ENCODE data around the gene NEURL2.
"Not testable (repeated sequence)": the region's sequence is repeated elsewhere in the genome, so short reads cannot be mapped to it uniquely, and the experiment has no call there.

The NEURL2 gene

GRCh38 chr20:45904583-45905504, 13.8 kb upstream of the NEURL2 start:
- Histone ChIP-seq H3K27me3 (ENCODE audit: insufficient read depth, low read length) (no peaks in the 10 kb centered on the region), H3K36me3 (ENCODE audit: insufficient read depth, low read depth, low read length) (peaks cover 89% of the 10 kb centered on the region), H3K9ac (ENCODE audit: low read depth, low read length) (no peak overlapping the region), H3K27ac (ENCODE audit: low read length) (no peak overlapping the region), H3K4me3 (ENCODE audit: low read length) (no peak overlapping the region), H3K4me1 (ENCODE audit: insufficient read depth, low read length) (no peaks in the 10 kb centered on the region), H3K9me3 (ENCODE audit: insufficient read depth, low read depth, low read length) (no peaks in the 10 kb centered on the region)

- peaks cover 88% of the 10 kb centered on the region for H3K36me3 ChIP-seq (ENCODE audit: insufficient read depth, low read depth, low read length)
- H3K27me3 ChIP-seq (ENCODE audit: insufficient read depth, low read length): no peaks in the 10 kb centered on the region
- H3K27ac ChIP-seq (ENCODE audit: low read length): no peak overlapping the region
- H3K9me3 ChIP-seq (ENCODE audit: insufficient read depth, low read depth, low read length): no peaks in the 10 kb centered on the region
- H3K4me3 ChIP-seq (ENCODE audit: low read length): no peak overlapping the region
- no peak overlapping the region for H3K9ac ChIP-seq (ENCODE audit: low read depth, low read length)
- H3K4me1 ChIP-seq (ENCODE audit: insufficient read depth, low read length): no peaks in the 10 kb centered on the region
Observed at GRCh38 chr20:45902199-45902701, 11.2 kb upstream of the NEURL2 start.

GRCh38 chr20:45901332-45901731, 10.3 kb upstream of the NEURL2 start:
- H3K9ac ChIP-seq (ENCODE audit: low read depth, low read length); H3K9me3 ChIP-seq (ENCODE audit: insufficient read depth, low read depth, low read length); H3K4me1 ChIP-seq (ENCODE audit: insufficient read depth, low read length); H3K4me3 ChIP-seq (ENCODE audit: low read length); H3K27me3 ChIP-seq (ENCODE audit: insufficient read depth, low read length); H3K27ac ChIP-seq (ENCODE audit: low read length): not testable (repeated sequence)
- peaks cover 90% of the 10 kb centered on the region for H3K36me3 ChIP-seq (ENCODE audit: insufficient read depth, low read depth, low read length)

- H3K36me3 ChIP-seq (ENCODE audit: insufficient read depth, low read depth, low read length): peaks cover 80% of the 10 kb centered on the region
- no peak overlapping the region for H3K4me3 ChIP-seq (ENCODE audit: low read length)
- H3K27me3 ChIP-seq (ENCODE audit: insufficient read depth, low read length): no peaks in the 10 kb centered on the region
- no peak overlapping the region for H3K9ac ChIP-seq (ENCODE audit: low read depth, low read length)
- H3K27ac ChIP-seq (ENCODE audit: low read length): no peak overlapping the region
- H3K9me3 ChIP-seq (ENCODE audit: insufficient read depth, low read depth, low read length): no peaks in the 10 kb centered on the region
- no peaks in the 10 kb centered on the region for H3K4me1 ChIP-seq (ENCODE audit: insufficient read depth, low read length)
Observed at GRCh38 chr20:45899046-45899835, 8.2 kb upstream of the NEURL2 start.

GRCh38 chr20:45898285-45898684, 7.3 kb upstream of the NEURL2 start:
- Histone ChIP-seq H3K9ac (ENCODE audit: low read depth, low read length) (no peak overlapping the region), H3K4me1 (ENCODE audit: insufficient read depth, low read length) (no peaks in the 10 kb centered on the region), H3K27me3 (ENCODE audit: insufficient read depth, low read length) (no peaks in the 10 kb centered on the region), H3K36me3 (ENCODE audit: insufficient read depth, low read depth, low read length) (peaks cover 77% of the 10 kb centered on the region), H3K27ac (ENCODE audit: low read length) (no peak overlapping the region), H3K9me3 (ENCODE audit: insufficient read depth, low read depth, low read length) (no peaks in the 10 kb centered on the region), H3K4me3 (ENCODE audit: low read length) (no peak overlapping the region)

GRCh38 chr20:45897692-45898091, 6.7 kb upstream of the NEURL2 start:
- Histone ChIP-seq H3K9ac (ENCODE audit: low read depth, low read length) (no peak overlapping the region), H3K9me3 (ENCODE audit: insufficient read depth, low read depth, low read length) (no peaks in the 10 kb centered on the region), H3K27me3 (ENCODE audit: insufficient read depth, low read length) (no peaks in the 10 kb centered on the region), H3K36me3 (ENCODE audit: insufficient read depth, low read depth, low read length) (peaks cover 76% of the 10 kb centered on the region), H3K27ac (ENCODE audit: low read length) (no peak overlapping the region), H3K4me1 (ENCODE audit: insufficient read depth, low read length) (no peaks in the 10 kb centered on the region), H3K4me3 (ENCODE audit: low read length) (no peak overlapping the region)

- no peaks in the 10 kb centered on the region for H3K9me3 ChIP-seq (ENCODE audit: insufficient read depth, low read depth, low read length)
- no peaks in the 10 kb centered on the region for H3K4me1 ChIP-seq (ENCODE audit: insufficient read depth, low read length)
- no peaks in the 10 kb centered on the region for H3K27me3 ChIP-seq (ENCODE audit: insufficient read depth, low read length)
- H3K27ac ChIP-seq (ENCODE audit: low read length): no peak overlapping the region
- peaks cover 75% of the 10 kb centered on the region for H3K36me3 ChIP-seq (ENCODE audit: insufficient read depth, low read depth, low read length)
- no peak overlapping the region for H3K4me3 ChIP-seq (ENCODE audit: low read length)
- no peak overlapping the region for H3K9ac ChIP-seq (ENCODE audit: low read depth, low read length)
Observed at GRCh38 chr20:45897289-45897688, 6.3 kb upstream of the NEURL2 start.

- no peaks in the 10 kb centered on the region for H3K9me3 ChIP-seq (ENCODE audit: insufficient read depth, low read depth, low read length)
- H3K4me1 ChIP-seq (ENCODE audit: insufficient read depth, low read length): no peaks in the 10 kb centered on the region
- no peak overlapping the region for H3K27ac ChIP-seq (ENCODE audit: low read length)
- H3K27me3 ChIP-seq (ENCODE audit: insufficient read depth, low read length): no peaks in the 10 kb centered on the region
- no peak overlapping the region for H3K4me3 ChIP-seq (ENCODE audit: low read length)
- H3K36me3 ChIP-seq (ENCODE audit: insufficient read depth, low read depth, low read length): peaks cover 70% of the 10 kb centered on the region
- H3K9ac ChIP-seq (ENCODE audit: low read depth, low read length): no peak overlapping the region
Observed at GRCh38 chr20:45896641-45897161, 5.7 kb upstream of the NEURL2 start.

GRCh38 chr20:45894797-45895196, 3.8 kb upstream of the NEURL2 start:
- H3K27me3 ChIP-seq (ENCODE audit: insufficient read depth, low read length): no peaks in the 10 kb centered on the region
- no peak overlapping the region for H3K27ac ChIP-seq (ENCODE audit: low read length)
- H3K36me3 ChIP-seq (ENCODE audit: insufficient read depth, low read depth, low read length): peaks cover 55% of the 10 kb centered on the region
- no peaks in the 10 kb centered on the region for H3K4me1 ChIP-seq (ENCODE audit: insufficient read depth, low read length)
- H3K9me3 ChIP-seq (ENCODE audit: insufficient read depth, low read depth, low read length): no peaks in the 10 kb centered on the region
- no peak overlapping the region for H3K9ac ChIP-seq (ENCODE audit: low read depth, low read length)
- no peak overlapping the region for H3K4me3 ChIP-seq (ENCODE audit: low read length)

- Histone ChIP-seq H3K4me3 (ENCODE audit: low read length) (no peak overlapping the region), H3K27ac (ENCODE audit: low read length) (no peak overlapping the region), H3K4me1 (ENCODE audit: insufficient read depth, low read length) (no peaks in the 10 kb centered on the region), H3K36me3 (ENCODE audit: insufficient read depth, low read depth, low read length) (peaks cover 48% of the 10 kb centered on the region), H3K27me3 (ENCODE audit: insufficient read depth, low read length) (no peaks in the 10 kb centered on the region), H3K9ac (ENCODE audit: low read depth, low read length) (no peak overlapping the region), H3K9me3 (ENCODE audit: insufficient read depth, low read depth, low read length) (no peaks in the 10 kb centered on the region)
Observed at GRCh38 chr20:45893831-45894230, 2.8 kb upstream of the NEURL2 start.

- Histone ChIP-seq H3K27me3 (ENCODE audit: insufficient read depth, low read length) (no peaks in the 10 kb centered on the region), H3K9me3 (ENCODE audit: insufficient read depth, low read depth, low read length) (no peaks in the 10 kb centered on the region), H3K9ac (ENCODE audit: low read depth, low read length) (no peak overlapping the region), H3K4me1 (ENCODE audit: insufficient read depth, low read length) (no peaks in the 10 kb centered on the region), H3K36me3 (ENCODE audit: insufficient read depth, low read depth, low read length) (peaks cover 45% of the 10 kb centered on the region), H3K4me3 (ENCODE audit: low read length) (no peak overlapping the region), H3K27ac (ENCODE audit: low read length) (no peak overlapping the region)
Observed at GRCh38 chr20:45892828-45893500, 2.0 kb upstream of the NEURL2 start.
